Peyer's patch (tissue), 4 donors: ENCODE results near the gene CD33. TPM values are rescaled to one million over a fixed set of nuclear protein-coding genes. Genes with fewer than 3 reads are reported as not detected.

Experiments used
- DNase-seq, 3 donors: peaks; one replicate each; pipeline ENCODE4 v3.0.0-alpha.2; 2017 to 2019
- H3K27ac ChIP-seq, 4 donors: fragments of 200-600 bp; sonication (generic); one replicate each; pipeline ENCODE4 v1.5.1; 2016 to 2019
- H3K27me3 ChIP-seq, 2 donors: fragments of 200-600 bp; sonication (generic); one replicate each; pipeline ENCODE4 v1.5.1; 2019
- H3K36me3 ChIP-seq, 3 donors: fragments of 200-600 bp; sonication (generic); one replicate each; pipeline ENCODE4 v1.5.1; 2016 to 2019
- H3K4me1 ChIP-seq, 4 donors: fragments of 200-600 bp; sonication (generic); one replicate each; pipeline ENCODE4 v1.5.1; 2016 to 2019
- H3K4me3 ChIP-seq, 4 donors: fragments of 200-600 bp; sonication (generic); 1 replicate in 3 of 4; 2 replicates in 1 of 4; pipeline ENCODE4 v1.5.1; 2016 to 2019; ENCODE audit warnings: mild to moderate bottlenecking in 1 of 4
- H3K9me3 ChIP-seq, 4 donors: fragments of 200-600 bp; sonication (generic); one replicate each; pipeline ENCODE4 v1.5.1; 2016 to 2019; ENCODE audit warnings: mild to moderate bottlenecking in 1 of 4
- POLR2A ChIP-seq, 2 donors: fragments of 450-650 bp; IDR thresholded peaks; one replicate each; pipeline ENCODE4 v1.5.1; 2017; ENCODE audit warnings: antibody characterized with exemption in 2 of 2, mild to moderate bottlenecking in 2 of 2, moderate library complexity in 2 of 2
- total RNA-seq, 4 donors: library from RNA; depleted of rRNA; stranded (reverse); fragments of >200 nt; gene quantifications; one replicate each; pipeline ENCODE4 v1.1.0, GENCODE V29; 2016
- TF ChIP-seq, protein P1 (sequence below), 6 experiments: fragments of 450-650 bp in 4 of 6; fragments of 200-600 bp in 2 of 6; sonication (generic) in 1 of 6; IDR thresholded peaks; one replicate each; pipeline ENCODE4 v1.5.1; 2017 to 2019; ENCODE audit warnings: antibody characterized with exemption in 6 of 6, mild to moderate bottlenecking in 3 of 6, moderate library complexity in 1 of 6

The CD33 gene
- total RNA-seq, 4 donors from 2014 or later: 0.88 to 22.3 (median 2.4) TPM; not detected in 1

DNA sequence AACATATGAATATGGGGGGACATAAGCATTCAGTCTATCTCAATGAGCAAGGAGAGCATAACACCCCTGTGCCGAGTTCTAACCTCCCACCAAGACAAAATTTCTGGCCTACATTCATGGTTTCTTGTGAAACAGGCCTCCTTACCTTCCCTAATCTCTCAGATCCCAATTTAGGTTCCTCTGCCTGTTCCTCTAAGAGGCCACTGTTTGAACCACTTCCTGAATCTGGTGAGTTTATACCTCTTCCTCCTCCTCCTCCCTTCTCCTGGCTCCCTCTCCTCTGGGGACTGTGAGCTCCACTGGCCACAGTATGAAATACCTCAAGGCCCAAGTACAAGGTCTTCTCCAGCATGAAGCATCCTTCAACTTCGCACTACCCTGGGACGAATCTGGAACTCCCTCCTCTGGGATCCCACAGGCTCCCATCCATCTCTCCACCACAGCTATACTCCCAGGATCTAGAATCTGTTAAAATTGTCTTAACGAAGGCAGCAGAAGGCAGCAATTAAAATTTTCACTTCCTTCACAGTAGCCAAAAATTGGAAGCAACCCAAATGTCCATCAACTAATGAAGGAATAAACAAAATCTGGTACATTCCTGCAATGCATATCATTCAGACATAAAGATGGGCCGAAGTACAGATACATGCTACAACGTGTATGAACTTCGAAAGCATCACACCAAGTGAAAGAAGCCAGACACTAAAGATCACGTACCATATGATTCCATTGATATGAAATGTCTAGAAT lies 18.2 kb downstream of the CD33 start:
- DNase-seq: no peak
- TF ChIP-seq, protein P1, sequence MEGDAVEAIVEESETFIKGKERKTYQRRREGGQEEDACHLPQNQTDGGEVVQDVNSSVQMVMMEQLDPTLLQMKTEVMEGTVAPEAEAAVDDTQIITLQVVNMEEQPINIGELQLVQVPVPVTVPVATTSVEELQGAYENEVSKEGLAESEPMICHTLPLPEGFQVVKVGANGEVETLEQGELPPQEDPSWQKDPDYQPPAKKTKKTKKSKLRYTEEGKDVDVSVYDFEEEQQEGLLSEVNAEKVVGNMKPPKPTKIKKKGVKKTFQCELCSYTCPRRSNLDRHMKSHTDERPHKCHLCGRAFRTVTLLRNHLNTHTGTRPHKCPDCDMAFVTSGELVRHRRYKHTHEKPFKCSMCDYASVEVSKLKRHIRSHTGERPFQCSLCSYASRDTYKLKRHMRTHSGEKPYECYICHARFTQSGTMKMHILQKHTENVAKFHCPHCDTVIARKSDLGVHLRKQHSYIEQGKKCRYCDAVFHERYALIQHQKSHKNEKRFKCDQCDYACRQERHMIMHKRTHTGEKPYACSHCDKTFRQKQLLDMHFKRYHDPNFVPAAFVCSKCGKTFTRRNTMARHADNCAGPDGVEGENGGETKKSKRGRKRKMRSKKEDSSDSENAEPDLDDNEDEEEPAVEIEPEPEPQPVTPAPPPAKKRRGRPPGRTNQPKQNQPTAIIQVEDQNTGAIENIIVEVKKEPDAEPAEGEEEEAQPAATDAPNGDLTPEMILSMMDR (IDR thresholded peaks at IDR 0.05): no peak
- no peak for TF ChIP-seq POLR2A (IDR thresholded peaks at IDR 0.05)
- Histone ChIP-seq H3K36me3 (no peaks in the 10 kb centered on the region), H3K4me1 (no peaks in the 10 kb centered on the region), H3K27me3 (no peaks in the 10 kb centered on the region), H3K27ac (no peak overlapping the region), H3K9me3 (peaks cover 0 to 4% (median 0%) of the 10 kb centered on the region in 4 donors), H3K4me3 (no peak overlapping the region)

DNA sequence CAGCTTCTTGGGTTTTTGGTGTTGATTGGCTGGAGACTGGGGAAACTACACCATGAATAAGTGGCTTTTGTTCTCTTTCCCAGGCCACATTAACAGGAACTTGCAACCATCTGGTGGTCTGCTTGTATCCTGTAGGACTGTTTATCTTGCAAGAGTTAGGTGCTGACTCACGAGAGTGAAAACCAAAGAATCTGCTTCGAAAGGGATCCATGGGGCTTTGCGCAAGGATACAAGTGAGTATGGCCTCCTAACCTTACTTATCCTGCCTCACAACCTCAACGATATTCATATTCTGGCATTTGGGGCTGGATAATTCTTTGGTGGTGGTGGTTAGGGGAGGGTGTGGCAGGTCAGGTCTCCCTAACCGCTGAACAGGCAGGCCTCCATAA lies 21.3 kb downstream of the CD33 start:
- TF ChIP-seq, protein P1 (IDR thresholded peaks at IDR 0.05): no peak
- TF ChIP-seq POLR2A (IDR thresholded peaks at IDR 0.05): no peak
- H3K27ac ChIP-seq: no peak overlapping the region
- H3K36me3 ChIP-seq: no peaks in the 10 kb centered on the region
- DNase-seq: no peak
- peaks cover 0 to 4% (median 0%) of the 10 kb centered on the region in 4 donors for H3K9me3 ChIP-seq
- H3K4me1 ChIP-seq: no peaks in the 10 kb centered on the region
- no peaks in the 10 kb centered on the region for H3K27me3 ChIP-seq
- no peak overlapping the region for H3K4me3 ChIP-seq

DNA sequence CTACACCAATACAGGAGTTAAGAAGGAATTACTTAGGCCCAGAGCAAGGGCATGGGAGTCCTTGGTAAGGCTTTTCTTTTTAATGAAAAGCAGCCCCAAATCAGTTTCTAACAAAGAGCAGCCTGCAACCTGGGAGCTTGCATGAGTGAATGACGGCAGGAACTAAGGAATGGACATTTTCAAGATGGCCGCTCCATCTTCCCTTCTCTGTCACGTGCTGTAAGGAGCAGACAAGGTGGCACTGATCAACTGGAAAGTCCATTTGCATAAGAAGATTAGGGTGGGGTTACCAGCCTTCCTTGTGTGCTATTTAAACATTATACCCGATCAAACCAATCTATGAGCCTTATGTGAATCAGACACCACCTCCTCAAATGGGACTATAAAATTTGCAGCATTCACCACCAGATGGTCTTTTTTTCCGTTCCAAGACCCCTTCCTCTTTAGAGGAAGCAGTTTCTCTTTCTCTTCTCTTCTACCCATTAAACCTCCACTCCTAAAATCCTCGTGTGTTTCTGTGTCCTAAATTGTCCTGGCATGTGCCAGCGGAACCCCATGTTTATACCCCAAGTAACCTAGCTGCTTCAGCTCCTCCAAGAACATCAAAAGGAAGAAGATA lies 23.2 kb downstream of the CD33 start:
- Histone ChIP-seq H3K4me3 (no peak overlapping the region), H3K36me3 (no peaks in the 10 kb centered on the region), H3K4me1 (no peaks in the 10 kb centered on the region), H3K9me3 (no peaks in the 10 kb centered on the region), H3K27me3 (no peaks in the 10 kb centered on the region), H3K27ac (no peak overlapping the region)
- no peak for TF ChIP-seq POLR2A (IDR thresholded peaks at IDR 0.05)
- DNase-seq: no peak

DNA sequence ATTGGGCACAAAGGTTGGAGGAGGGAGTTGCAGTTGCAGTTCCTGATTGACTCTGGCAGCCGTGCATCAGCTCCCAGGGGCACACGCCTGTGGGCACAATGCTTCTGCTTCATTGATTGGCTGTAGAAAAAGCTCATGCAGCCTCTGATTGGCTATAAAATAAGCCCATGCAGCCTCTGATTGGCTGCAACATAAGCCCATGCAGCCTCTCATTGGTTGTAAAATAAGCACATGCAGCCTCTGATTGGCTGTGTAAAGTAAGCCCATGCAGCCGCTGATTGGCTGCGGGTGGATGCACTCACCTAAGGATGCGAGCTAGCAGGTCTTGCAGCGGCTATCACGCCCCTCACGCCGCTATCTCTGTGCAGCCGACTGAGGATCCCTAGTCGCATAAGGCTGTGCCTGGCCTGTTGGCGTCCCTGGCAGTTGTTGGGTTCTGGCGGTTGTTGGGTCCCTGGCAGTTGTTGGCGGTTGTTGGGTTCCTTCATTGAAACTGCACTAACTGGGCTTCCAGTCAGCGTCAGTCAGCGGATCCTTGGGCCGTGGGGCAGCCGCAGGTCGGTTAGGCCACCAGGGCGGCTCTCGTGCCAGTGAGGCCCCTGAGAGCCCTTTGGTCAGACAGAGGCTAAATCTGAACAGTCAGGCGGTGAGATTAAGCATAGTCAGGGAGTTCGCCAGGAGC lies 26.0 kb downstream of the CD33 start, which contains the start of gene SIGLECL1:
Gene SIGLECL1, plus strand, starts transcription at position 295 of the 682 bp plus-strand sequence. CDS start 12,993 bp downstream, outside the sequence.
- TF ChIP-seq, protein P1 (IDR thresholded peaks at IDR 0.05): no peak
- no peak for TF ChIP-seq POLR2A (IDR thresholded peaks at IDR 0.05)
- Histone ChIP-seq H3K27ac (no peak within 1 kb of the TSS), H3K27me3 (no peaks in the 10 kb centered on the region), H3K9me3 (no peaks in the 10 kb centered on the region), H3K36me3 (no peaks in the 10 kb centered on the region), H3K4me1 (no peaks in the 10 kb centered on the region), H3K4me3 (no peak within 1 kb of the TSS)
- DNase-seq: no peak

DNA sequence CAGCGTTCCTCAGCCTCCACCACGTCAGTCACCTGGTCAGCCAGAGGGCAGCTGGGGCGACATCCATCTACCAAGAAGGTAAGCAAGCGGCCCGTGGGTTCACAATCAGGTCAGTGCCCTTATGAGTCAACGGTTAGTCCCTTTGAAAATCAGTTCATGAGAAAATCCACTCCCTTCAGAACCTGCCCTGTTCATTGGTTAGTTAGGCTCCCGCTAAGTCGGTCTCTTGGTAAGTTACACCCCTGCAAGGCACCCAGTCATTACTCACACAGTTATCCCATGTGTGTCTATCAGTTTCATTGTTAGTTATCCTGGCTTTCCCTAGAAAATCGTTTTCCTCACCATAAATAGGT lies 26.6 kb downstream of the CD33 start:
- H3K36me3 ChIP-seq: no peaks in the 10 kb centered on the region
- H3K27ac ChIP-seq: no peak overlapping the region
- no peaks in the 10 kb centered on the region for H3K4me1 ChIP-seq
- H3K9me3 ChIP-seq: no peaks in the 10 kb centered on the region
- H3K4me3 ChIP-seq: no peak overlapping the region
- TF ChIP-seq, protein P1 (IDR thresholded peaks at IDR 0.05): no peak
- TF ChIP-seq POLR2A (IDR thresholded peaks at IDR 0.05): no peak
- DNase-seq: no peak
- no peaks in the 10 kb centered on the region for H3K27me3 ChIP-seq
